NCI-H2081 treated with DMSO at 0.1 percent for 48 hours (cell line): ENCODE results near the gene OTX1.
A peak's percentile ranks its signal among the peaks of the same experiment; 100 is the strongest.
"Not testable (repeated sequence)": the region's sequence is repeated elsewhere in the genome, so short reads cannot be mapped to it uniquely, and the experiment has no call there.

Experiments used
- DNase-seq: peaks from one replicate; lab custom pipeline; 2025; lab: John Stamatoyannopoulos, UW

OTX1 gene

DNA sequence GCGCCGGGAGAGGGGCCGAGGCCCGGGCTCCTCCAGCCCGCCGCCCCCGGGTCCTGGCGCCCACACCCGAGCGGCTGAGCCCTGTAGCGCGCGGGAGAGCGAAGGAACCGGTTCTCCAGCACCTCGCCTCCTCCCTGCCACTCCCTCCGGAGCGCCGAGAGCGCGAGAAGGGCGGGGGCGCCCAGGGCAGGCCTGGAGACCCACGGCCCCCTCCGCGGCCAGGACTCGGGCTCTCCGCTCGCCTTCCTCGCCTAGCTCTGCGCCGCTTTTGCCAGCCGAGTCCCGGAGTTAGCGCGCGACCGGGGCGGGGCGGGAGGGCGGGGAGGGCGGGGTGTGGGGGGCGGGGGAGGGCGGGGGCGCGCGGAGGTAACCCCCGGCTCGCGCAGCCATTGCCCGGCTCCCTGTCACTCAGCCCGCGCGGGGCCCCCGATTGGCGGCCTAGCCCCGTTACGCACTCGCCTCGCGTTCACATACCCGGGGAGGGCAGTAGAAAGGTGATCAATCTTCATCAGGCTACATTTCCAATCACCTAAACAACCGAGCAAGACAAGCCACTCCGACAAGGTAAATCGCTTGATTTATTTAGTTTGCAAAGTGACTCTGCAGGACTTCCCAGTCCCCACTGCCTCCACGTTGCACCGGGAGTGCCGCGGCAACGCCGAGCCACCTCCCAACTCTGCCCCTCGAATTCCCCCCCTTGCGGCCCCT, at the start of gene OTX1:
Gene OTX1 (plus strand): TSS at position 497 of the 708 bp plus-strand sequence. CDS start 2,161 bp downstream, outside the sequence.
- DNase-seq: peak; percentile 60

DNA sequence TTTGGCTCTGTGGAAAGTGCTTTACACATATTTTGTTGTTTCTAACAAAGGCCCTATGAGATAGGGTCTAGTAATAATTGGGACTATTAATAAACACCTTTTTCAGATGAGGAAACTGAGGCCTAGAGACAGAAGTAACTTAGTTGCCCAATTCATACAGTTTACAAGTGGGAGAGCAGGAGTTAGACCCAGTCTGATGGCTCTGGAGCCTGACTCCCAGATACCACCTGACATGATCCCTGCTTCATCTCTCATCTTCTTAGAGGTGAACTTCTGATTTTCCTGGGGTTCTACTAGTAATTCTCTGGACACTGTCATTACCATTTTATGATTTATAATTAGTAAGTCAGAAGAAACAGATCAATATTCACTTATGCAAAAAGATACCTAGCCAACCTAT, 49.1 kb upstream of the OTX1 start:
- DNase-seq: no peak

DNA sequence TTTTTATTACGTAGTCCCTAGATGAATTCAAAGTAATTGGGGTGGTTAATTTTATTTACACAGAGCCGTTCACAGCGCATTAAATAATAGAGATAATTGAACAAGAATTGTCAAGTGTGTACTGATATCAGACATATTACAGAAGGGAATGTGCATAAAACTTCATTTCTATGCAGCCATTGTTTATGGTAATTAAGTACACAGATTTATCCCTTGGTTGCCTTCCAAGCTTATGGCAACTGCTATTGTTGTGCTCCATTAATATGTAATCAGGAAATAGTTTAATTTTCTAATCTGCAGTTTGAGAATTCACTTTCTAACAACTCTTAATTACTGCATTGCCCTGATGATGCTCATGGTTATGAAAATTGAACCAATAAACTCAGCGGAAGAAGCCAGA, 47.3 kb upstream of the OTX1 start:
- no peak for DNase-seq

DNA sequence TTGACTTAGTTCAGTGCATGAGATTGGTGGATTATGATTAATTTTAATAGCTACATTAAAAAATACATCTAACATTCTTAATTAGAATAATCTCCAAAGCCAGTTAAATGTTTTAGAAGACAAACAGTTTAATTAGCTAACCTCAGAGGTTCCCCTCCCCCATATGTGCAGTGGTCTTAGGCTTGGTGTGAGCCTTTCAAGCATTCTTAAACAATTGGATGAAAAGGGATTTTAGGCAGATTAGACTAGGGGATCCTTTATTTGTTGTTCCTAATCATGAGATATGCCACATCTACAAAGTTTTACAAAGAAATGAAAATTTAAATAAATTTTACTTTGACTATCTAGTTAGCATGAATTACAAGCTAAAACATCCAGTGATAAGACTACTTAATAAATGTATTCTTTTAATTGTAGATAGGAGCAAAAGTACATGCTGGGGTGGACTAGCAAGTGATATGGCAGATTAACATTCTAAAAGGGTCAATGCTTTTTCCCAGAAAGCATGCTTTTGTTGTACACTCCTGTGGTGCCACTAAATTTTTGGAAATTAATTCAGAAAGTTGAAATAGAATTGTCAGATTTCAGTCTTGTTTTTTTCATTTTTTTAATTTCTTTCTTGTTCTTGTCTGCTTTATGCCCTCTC, 42.7 kb upstream of the OTX1 start:
- DNase-seq: no peak

DNA sequence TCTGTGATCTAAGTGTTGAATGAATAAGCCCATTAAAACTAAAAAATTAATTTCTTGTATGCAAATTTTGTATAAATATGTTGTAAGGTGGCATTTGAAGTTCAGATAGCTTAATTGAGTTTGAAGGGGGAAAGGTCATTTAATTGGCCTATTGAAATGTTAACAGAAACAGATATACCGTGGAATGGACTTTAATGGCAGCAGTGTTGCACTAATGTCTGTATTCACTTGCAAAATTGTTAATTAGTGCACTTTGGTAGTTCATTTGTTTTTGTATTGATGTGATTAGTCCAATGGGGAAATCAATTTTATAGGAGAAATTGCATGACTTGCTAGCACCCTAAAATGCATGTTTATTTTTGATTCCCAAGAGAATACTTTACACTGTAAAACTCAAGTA, 41.8 kb upstream of the OTX1 start:
- DNase-seq: no peak

- no peak for DNase-seq
Observed at GRCh38 chr2:63009490-63009889, 41.1 kb upstream of the OTX1 start.

DNA sequence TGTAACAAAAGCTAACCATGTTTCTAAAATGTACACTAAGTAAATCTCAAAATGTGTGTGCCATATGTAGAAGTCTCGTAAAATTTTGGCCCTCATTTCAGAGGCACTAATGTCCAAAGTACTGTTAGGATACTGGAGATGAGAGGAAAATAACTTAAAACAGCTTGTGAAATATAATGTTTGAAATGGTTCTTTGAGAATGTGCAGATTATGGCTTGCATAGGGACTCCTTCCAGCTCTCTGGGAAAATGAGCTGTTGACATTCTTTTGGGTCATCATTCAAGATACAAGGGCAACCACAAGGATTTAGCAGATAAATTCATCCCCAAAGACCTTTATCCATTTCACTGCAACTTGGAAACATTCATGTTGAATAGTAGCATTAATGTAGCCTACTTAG, 38.1 kb upstream of the OTX1 start:
- no peak for DNase-seq

DNA sequence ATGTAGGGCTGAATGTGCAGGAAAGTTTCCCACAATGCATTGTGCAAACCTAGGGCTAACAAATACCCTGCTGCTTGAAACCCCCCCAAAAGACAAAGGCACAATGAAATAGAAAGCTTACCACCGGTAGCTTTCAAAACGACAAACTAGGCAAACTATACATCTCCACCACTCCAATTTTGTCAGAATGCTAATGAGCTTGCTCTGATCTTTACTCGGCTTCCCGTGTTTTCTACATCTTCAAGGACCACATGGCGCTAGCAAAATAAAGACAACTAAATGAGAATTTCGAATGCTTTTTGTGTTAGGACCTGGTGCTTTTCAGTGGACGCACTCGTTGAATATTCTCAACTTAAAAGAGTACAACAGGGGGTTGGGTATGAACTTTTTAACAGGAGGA, 37.2 kb upstream of the OTX1 start:
- no peak for DNase-seq

GRCh38 chr2:63015389-63015788, 35.2 kb upstream of the OTX1 start:
- DNase-seq: no peak

DNA sequence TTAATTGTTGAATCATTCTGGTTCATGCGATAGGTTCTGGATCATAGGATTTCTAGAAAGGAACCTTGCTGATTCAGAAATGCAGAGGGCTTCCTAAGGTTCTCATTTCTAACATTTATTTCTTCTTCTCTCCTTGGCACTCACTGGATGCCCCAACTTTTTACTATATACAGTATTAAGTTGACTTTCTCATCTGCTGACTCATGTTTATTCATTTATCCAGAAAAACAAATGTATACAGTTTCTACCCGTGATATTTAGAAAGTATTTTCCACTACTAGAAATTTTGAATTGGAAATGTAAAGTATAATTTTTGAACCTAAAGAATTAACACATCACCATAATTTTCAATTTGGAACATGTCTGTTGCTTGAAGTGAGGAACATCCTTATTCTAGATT, 32.2 kb upstream of the OTX1 start:
- DNase-seq: no peak

DNA sequence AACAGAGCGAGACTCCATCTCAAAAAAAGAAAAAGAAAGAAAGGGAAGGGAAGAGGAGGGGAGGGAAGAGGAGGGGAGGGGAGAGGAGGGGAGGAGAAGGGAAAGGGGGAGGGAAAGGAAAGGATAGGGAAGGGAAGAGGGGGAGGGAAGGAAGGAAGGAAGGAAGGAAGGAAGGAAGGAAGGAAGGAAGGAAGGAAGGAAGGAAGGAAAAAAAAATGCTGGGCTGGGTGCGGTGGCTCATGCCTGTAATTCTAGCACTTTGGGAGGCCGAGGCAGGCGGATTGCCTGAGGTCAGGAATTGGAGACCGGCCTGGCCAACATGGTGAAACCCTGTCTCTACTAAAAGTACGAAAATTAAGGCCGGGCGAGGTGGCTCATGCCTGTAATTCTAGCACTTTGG, 30.9 kb upstream of the OTX1 start:
- DNase-seq: not testable (repeated sequence)

DNA sequence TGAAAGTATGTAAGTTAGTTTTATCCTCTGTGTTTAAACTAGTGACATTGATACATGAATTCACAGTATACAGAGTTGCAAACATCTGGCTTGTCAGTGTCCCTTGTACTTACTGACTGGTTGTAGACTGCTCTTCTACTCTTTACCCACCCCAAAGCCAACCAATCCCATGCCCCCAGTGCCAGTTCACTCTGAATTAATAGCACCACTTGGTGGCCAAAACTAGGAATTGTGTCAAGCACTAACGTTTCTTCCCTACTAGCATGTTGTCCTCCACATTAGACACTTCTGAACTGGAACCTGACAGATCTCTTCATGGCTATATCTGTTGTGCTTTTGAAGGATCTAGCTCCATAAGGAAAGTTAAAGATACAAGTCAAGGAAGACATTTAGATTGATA, 27.2 kb upstream of the OTX1 start:
- DNase-seq: no peak

- DNase-seq: no peak
Observed at GRCh38 chr2:63027220-63027619, 23.4 kb upstream of the OTX1 start.

DNA sequence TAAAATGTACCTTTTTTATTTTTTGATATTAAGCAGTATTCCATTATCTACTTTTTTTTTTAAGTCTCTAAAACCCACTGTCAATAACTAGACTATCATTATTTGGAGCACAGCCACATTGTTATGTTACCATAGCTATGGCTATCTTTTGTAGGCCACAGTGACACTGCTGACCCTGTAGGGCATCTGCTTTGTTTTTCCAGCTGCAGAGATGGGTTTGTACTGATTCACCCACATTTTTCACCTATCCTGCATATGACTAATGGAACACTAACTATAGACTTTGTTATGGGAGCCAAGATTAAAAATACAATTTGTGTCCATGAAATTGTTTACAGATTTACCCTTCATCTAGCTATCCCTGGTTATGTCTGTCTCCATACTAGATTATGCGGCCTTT, 21.6 kb upstream of the OTX1 start:
- DNase-seq: no peak

DNA sequence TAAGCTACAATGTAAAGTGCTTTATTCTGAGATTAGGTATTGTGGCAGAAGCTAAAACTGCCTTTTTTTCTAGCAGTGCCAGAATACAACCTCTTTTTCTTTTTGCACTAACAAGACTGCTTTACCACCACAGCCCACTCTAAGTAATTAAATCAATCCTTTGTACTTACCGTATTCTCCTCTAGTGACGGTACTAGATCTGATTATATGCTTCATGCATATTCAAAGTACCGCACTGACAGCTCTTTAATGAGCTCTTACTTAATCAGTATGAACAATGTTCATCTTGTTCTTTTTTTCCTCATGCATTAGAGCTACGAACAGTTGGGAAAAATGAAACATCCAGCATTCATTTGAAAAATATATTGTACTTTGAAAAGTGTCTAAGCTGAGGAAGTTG, 16.1 kb upstream of the OTX1 start:
- DNase-seq: no peak

DNA sequence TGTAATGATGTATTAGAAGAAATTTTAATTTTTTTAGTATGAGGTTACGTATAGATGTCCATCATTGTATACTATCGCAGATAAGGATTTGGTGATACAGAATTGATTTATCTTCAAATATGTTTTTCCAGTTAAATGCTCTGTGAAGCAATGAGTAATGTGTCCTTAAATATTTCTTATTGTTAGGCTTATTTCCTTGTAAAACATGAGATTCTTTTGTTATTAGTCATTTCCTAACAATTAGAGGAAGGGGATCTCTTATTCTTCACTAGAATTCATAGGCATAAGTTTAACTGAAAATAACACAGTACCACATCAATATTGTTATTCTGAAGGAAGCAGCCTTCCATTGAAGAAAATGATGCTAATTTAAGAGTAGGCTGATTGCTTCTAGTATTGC, 15.5 kb upstream of the OTX1 start:
- DNase-seq: no peak

DNA sequence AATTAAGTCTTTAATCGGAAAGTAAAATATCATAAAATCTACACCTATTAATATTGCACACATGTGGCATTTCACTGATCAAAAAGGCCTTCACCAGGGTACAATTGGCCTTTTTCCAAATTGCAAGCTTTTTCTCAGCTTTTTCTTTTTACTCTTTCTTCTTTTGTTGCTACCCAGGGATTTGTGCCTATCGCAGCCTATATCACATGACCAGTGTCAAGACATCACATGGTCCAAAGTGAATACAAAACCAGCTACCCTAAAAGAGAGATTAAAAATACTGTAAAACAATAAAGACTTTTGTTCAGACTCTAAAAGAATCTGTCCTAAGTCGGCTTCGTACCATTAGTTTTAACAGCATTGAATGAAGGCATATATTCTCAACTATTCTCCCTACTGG, 15.0 kb upstream of the OTX1 start:
- DNase-seq: no peak

GRCh38 chr2:63038034-63038433, 12.6 kb upstream of the OTX1 start:
- DNase-seq: no peak

- DNase-seq: no peak
Observed at GRCh38 chr2:63040586-63040985, 10.0 kb upstream of the OTX1 start.

GRCh38 chr2:63041592-63041991, 9.0 kb upstream of the OTX1 start:
- DNase-seq: no peak

DNA sequence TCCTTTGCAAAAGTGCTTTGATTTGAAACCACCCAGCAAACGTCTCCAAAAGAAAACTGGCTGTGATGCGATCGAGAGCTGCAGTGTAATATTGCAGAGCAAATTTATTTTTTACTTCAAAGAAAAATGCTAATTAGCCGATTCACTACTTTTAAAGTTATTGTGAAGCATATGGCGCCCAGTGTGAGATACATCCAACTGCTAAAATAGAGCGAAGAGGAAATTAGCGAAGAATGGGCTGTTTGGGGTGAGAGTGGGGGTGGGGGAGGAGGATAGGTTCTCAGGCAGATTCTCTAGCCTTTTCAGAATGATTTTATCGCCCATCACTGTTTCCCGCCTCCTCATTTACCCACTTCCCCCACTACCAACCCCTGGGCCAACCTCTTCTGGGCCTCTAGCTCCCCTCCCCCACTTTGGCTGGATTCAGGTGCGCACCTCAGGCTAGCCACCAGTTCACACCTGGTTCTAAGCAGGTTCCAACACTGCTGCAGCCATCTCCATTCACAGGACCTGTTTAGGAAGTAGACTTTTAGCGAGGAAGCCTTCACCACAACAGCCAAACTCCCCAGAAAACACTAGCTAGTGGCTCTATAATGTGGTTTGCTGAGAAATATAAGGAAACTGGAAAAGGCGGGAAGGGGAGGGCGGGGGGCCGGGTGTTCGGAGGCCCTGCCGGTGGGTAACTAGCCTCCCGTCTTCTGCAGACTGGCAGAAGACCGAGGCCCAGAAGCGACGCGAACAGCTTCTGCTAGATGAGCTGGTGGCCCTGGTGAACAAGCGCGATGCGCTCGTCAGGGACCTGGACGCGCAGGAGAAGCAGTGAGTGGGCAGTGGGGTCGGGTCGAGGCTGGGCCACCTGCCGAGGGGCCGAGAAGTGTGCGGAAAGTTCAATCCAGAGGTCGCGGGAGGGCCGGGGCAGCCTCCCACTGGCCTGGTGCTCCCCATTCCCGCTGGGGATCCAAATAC, 6.0 kb upstream of the OTX1 start:
- no peak for DNase-seq

- DNase-seq: no peak
Observed at GRCh38 chr2:63046552-63046951, 4.1 kb upstream of the OTX1 start.

- DNase-seq: no peak
Observed at GRCh38 chr2:63046961-63047320, 3.7 kb upstream of the OTX1 start.
